Measurements from ENCODE around the gene FBXO39. TPM values are rescaled to one million over a fixed set of nuclear protein-coding genes. Genes with fewer than 3 reads are reported as not detected.

Gene FBXO39
- total and polyA plus RNA-seq, 2 donors (not counting 3 experiments of a cell fraction or from before 2014, with no cell fraction given), result 0.20 to 3.1 TPM

DNA sequence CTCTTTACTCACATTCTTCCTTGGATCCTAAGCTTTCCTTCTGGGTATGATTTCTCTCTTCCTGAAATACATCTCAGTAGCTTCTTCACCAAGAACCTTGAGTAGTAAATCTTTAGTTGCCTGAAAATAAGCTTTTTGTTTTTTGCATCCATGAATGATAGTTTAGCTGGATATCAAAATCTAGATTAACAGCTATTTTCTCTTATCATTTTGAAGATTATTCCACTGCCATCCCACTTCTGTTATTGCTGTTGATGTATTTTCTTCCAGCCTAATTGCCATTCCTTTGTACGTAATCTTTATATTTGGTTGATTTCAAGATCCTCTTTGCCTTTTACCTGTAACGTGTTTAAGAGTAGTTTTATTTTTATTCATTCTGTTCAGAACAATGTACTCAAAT is 7.6 kb upstream of the FBXO39 start:
- no peak overlapping the region for H2AFZ ChIP-seq (ENCODE audit: low read depth, low read length)
- no TSS peak for BruUV-seq (replicated peaks)
- no peaks in the 10 kb centered on the region for H4K20me1 ChIP-seq (replicated peaks; ENCODE audit: control insufficient read depth, extremely low read depth, insufficient read depth, low read length)
- no peak overlapping the region for H3K4me3 ChIP-seq (replicated peaks in 1 of 3; ENCODE audit: insufficient read depth in 1 of 3, low read depth in 1 of 3, low read length in 3 of 3)
- no peaks in the 10 kb centered on the region for H3K9me1 ChIP-seq (replicated peaks; ENCODE audit: control insufficient read depth, extremely low read depth, insufficient read depth, low read length)
- H3K4me1 ChIP-seq (ENCODE audit: control insufficient read depth, extremely low read depth, insufficient read depth, low read length), result no peaks in the 10 kb centered on the region
- intact Hi-C loops (cut with micrococcal nuclease), result no loop called here
- dilution Hi-C loops (cut with MboI; ENCODE audit: extremely low pct_ligation_motif_present, low sequenced_read_pairs), result no loop called here
- no peak overlapping the region for H3K9ac ChIP-seq (replicated peaks; ENCODE audit: extremely low read depth, insufficient read depth, low read length)
- FAIRE-seq (peak; percentile 21), DNase-seq (ENCODE audit: low read depth, low spot score) (no peak)
- ChIA-PET POLR2A (no interaction called here), CTCF (interaction anchor here (0.7 kb wide), 1 partner anchor 143 kb away, joined by 3 read pairs; no protein-coding TSS in a partner anchor)
- no peaks in the 10 kb centered on the region for H3K9me3 ChIP-seq (replicated peaks; ENCODE audit: control insufficient read depth, insufficient read depth, low read length)
- H3K27me3 ChIP-seq (ENCODE audit: control insufficient read depth in 2 of 2, insufficient read depth in 2 of 2, low read length in 2 of 2), result no peaks in the 10 kb centered on the region
- no peak overlapping the region for H3K4me2 ChIP-seq (ENCODE audit: insufficient read depth, low read length)
- TF ChIP-seq, protein P1, sequence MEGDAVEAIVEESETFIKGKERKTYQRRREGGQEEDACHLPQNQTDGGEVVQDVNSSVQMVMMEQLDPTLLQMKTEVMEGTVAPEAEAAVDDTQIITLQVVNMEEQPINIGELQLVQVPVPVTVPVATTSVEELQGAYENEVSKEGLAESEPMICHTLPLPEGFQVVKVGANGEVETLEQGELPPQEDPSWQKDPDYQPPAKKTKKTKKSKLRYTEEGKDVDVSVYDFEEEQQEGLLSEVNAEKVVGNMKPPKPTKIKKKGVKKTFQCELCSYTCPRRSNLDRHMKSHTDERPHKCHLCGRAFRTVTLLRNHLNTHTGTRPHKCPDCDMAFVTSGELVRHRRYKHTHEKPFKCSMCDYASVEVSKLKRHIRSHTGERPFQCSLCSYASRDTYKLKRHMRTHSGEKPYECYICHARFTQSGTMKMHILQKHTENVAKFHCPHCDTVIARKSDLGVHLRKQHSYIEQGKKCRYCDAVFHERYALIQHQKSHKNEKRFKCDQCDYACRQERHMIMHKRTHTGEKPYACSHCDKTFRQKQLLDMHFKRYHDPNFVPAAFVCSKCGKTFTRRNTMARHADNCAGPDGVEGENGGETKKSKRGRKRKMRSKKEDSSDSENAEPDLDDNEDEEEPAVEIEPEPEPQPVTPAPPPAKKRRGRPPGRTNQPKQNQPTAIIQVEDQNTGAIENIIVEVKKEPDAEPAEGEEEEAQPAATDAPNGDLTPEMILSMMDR (IDR thresholded peaks at IDR 0.05; ENCODE audit: extremely low read depth in 1 of 2, insufficient read depth in 1 of 2, low read depth in 1 of 2, low read length in 2 of 2), result no peak
- TF ChIP-seq JUN (IDR thresholded peaks at IDR 0.05; ENCODE audit: borderline replicate concordance, insufficient read depth, insufficient read length, low read depth), result no peak
- no peak for TF ChIP-seq MYC (IDR thresholded peaks at IDR 0.05; ENCODE audit: low read depth, low read length)
- no peak for TF ChIP-seq POLR2AphosphoS5 (IDR thresholded peaks at IDR 0.05; ENCODE audit: insufficient read depth, low read depth, low read length)
- no peak for TF ChIP-seq GATA2 (IDR thresholded peaks at IDR 0.05; ENCODE audit: insufficient read depth, insufficient read length, low read depth, low read length)
- TF ChIP-seq, protein P2, sequence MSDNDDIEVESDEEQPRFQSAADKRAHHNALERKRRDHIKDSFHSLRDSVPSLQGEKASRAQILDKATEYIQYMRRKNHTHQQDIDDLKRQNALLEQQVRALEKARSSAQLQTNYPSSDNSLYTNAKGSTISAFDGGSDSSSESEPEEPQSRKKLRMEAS (IDR thresholded peaks at IDR 0.05; ENCODE audit: insufficient read depth, insufficient read length), result no peak
- no peak for TF ChIP-seq POLR2A (IDR thresholded peaks at IDR 0.05; ENCODE audit: low read depth, low read length)
- no peak for TF ChIP-seq FOS (IDR thresholded peaks at IDR 0.05; ENCODE audit: borderline replicate concordance, insufficient read depth, low read length)
- no peak for TF ChIP-seq EZH2 (IDR thresholded peaks at IDR 0.05; ENCODE audit: borderline replicate concordance, low read depth, low read length, severe bottlenecking)
- no peaks in the 10 kb centered on the region for H3K79me2 ChIP-seq (ENCODE audit: control insufficient read depth, insufficient read depth, low read length)
- no peak overlapping the region for H3K27ac ChIP-seq (ENCODE audit: insufficient read depth, low read depth, low read length)
- H3K36me3 ChIP-seq (ENCODE audit: control insufficient read depth in 2 of 2, extremely low read depth in 1 of 2, insufficient read depth in 2 of 2, low read length in 2 of 2), result peaks cover 0 to 8% of the 10 kb centered on the region in 2 experiments

Measured in endothelial cell of umbilical vein (primary cell).